ENCODE results near the gene FRMPD1. TPM values are rescaled to one million over a fixed set of nuclear protein-coding genes. Genes with fewer than 3 reads are reported as not detected.
"Not testable (repeated sequence)": the region's sequence is repeated elsewhere in the genome, so short reads cannot be mapped to it uniquely, and the experiment has no call there.

Gene FRMPD1
- total and polyA plus RNA-seq, 4 experiments from 2014 or later: not detected

- no peak overlapping the region for H3K4me3 Mint-ChIP-seq
- intact Hi-C loops (cut with micrococcal nuclease): no loop called here
Measured at GRCh38 chr9:37760416-37761161, 109.8 kb downstream of the FRMPD1 start.

DNA sequence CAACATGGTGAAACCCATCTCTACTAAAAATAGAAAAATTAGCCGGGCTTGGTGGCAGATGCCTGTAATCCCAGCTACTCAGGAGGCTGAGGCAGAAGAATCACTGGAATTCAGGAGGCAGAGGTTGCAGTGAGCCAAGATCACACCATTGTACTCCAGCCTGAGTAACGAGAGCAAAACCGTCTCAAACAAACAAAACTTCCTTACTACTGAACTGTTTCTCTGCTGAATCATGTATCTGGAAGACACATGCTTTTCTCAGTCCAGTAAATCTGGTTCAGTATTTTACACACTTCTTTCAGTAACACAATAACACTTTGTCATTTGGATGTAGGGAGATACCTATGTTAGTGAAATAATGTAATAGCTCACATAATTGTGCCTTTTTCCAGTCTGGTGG is 110.8 kb downstream of the FRMPD1 start:
- H3K27ac Mint-ChIP-seq: peak overlapping the region in 1 of 7 donors; percentile 86
- no peak for DNase-seq
- H3K4me3 Mint-ChIP-seq: no peak overlapping the region

More at GRCh38 chr9:37760416-37761161, 109.8 kb downstream of the FRMPD1 start:
- peaks cover 6 to 26% (median 15%) of the 10 kb centered on the region in 4 donors for H3K4me1 Mint-ChIP-seq
- no peaks in the 10 kb centered on the region for H3K27me3 Mint-ChIP-seq
- Histone ChIP-seq H3K9me3 (ENCODE audit: control insufficient read depth in 1 of 2, low read length in 2 of 2) (no peaks in the 10 kb centered on the region), H3K36me3 (ENCODE audit: insufficient read depth, low read length) (no peaks in the 10 kb centered on the region), H3K4me3 (ENCODE audit: low read length in 2 of 2) (no peak overlapping the region), H3K27me3 (ENCODE audit: insufficient read depth, low read length) (no peaks in the 10 kb centered on the region), H3K27ac (ENCODE audit: low read depth, low read length) (no peak overlapping the region), H3K4me1 (ENCODE audit: insufficient read depth, low read length) (no peaks in the 10 kb centered on the region)
- DNase-seq: no peak
- no peak overlapping the region for H3K27ac Mint-ChIP-seq
- no peaks in the 10 kb centered on the region for H3K9me3 Mint-ChIP-seq
- POLR2A ChIA-PET (ENCODE audit: partially characterized antibody): no interaction called here
- CTCF ChIA-PET (ENCODE audit: partially characterized antibody): interaction anchor here (0.9 kb wide), 1 partner anchor 24 kb away, joined by 3 read pairs; the partner anchor contains the start of gene EXOSC3
- H3K36me3 Mint-ChIP-seq: peaks cover 19 to 30% of the 10 kb centered on the region in 2 donors

DNA sequence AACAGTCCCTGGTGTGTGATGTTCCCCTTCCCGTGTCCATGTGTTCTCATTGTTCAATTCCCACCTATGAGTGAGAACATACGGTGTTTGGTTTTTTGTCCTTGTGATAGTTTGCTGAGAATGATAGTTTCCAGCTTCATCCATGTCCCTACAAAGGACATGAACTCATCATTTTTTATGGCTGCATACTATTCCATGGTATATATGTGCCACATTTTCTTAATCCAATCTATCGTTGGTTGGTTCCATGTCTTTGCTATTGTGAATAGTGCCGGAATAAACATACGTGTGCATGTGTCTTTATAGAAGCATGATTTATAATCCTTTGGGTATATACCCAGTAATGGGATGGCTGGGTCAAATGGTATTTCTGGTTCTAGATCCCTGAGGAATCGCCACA is 114.5 kb downstream of the FRMPD1 start:
- POLR2A ChIA-PET (ENCODE audit: partially characterized antibody); DNase-seq; H3K4me3 Mint-ChIP-seq; H3K27ac ChIP-seq (ENCODE audit: low read depth, low read length); H3K27me3 Mint-ChIP-seq; H3K4me3 ChIP-seq (ENCODE audit: low read length in 2 of 2); H3K4me1 ChIP-seq (ENCODE audit: insufficient read depth, low read length); H3K9me3 ChIP-seq (ENCODE audit: control insufficient read depth in 1 of 2, low read length in 2 of 2); H3K9me3 Mint-ChIP-seq; H3K36me3 ChIP-seq (ENCODE audit: insufficient read depth, low read length); CTCF ChIA-PET (ENCODE audit: partially characterized antibody); H3K27ac Mint-ChIP-seq; intact Hi-C loops (cut with micrococcal nuclease); H3K4me1 Mint-ChIP-seq; H3K27me3 ChIP-seq (ENCODE audit: insufficient read depth, low read length): not testable (repeated sequence)
- peaks cover 31 to 58% of the 10 kb centered on the region in 2 donors for H3K36me3 Mint-ChIP-seq

More for the DNA sequence above, 110.8 kb downstream of the FRMPD1 start:
- H3K36me3 ChIP-seq (ENCODE audit: insufficient read depth, low read length): no peaks in the 10 kb centered on the region
- no peak overlapping the region for H3K4me3 ChIP-seq (ENCODE audit: low read length in 2 of 2)
- no peaks in the 10 kb centered on the region for H3K4me1 ChIP-seq (ENCODE audit: insufficient read depth, low read length)
- CTCF ChIA-PET (ENCODE audit: partially characterized antibody): no interaction called here
- H3K4me1 Mint-ChIP-seq: peaks cover 6 to 24% (median 11%) of the 10 kb centered on the region in 4 donors
- H3K9me3 Mint-ChIP-seq: no peaks in the 10 kb centered on the region
- H3K9me3 ChIP-seq (ENCODE audit: control insufficient read depth in 1 of 2, low read length in 2 of 2): no peaks in the 10 kb centered on the region
- H3K27me3 Mint-ChIP-seq: no peaks in the 10 kb centered on the region
- H3K27me3 ChIP-seq (ENCODE audit: insufficient read depth, low read length): no peaks in the 10 kb centered on the region
- H3K36me3 Mint-ChIP-seq: peaks cover 19 to 35% of the 10 kb centered on the region in 2 donors
- intact Hi-C loops (cut with micrococcal nuclease): no loop called here
- no peak overlapping the region for H3K27ac ChIP-seq (ENCODE audit: low read depth, low read length)
- POLR2A ChIA-PET (ENCODE audit: partially characterized antibody): no interaction called here

- no peaks in the 10 kb centered on the region for H3K4me1 ChIP-seq (ENCODE audit: insufficient read depth, low read length)
- peaks cover 6% of the 10 kb centered on the region for H3K36me3 ChIP-seq (ENCODE audit: insufficient read depth, low read length)
- Mint-ChIP-seq H3K27me3 (no peaks in the 10 kb centered on the region), H3K36me3 (peaks cover 27 to 50% of the 10 kb centered on the region in 2 donors), H3K4me3 (no peak overlapping the region), H3K4me1 (peaks cover 0 to 5% (median 4%) of the 10 kb centered on the region in 4 donors), H3K27ac (peak overlapping the region in 5 of 7 donors; percentile 30 to 74 (median 59)), H3K9me3 (no peaks in the 10 kb centered on the region)
- H3K27me3 ChIP-seq (ENCODE audit: insufficient read depth, low read length): no peaks in the 10 kb centered on the region
- POLR2A ChIA-PET (ENCODE audit: partially characterized antibody): interaction anchor here (1.1 to 2.6 kb wide), 2 partner anchors 9 to 15 kb away, joined by 3 to 10 read pairs; partner anchors contain the start of gene EXOSC3
- DNase-seq: no peak
- H3K4me3 ChIP-seq (ENCODE audit: low read length in 2 of 2): no peak overlapping the region
- no peak overlapping the region for H3K27ac ChIP-seq (ENCODE audit: low read depth, low read length)
- CTCF ChIA-PET (ENCODE audit: partially characterized antibody): interaction anchor here (0.7 to 0.8 kb wide), 2 partner anchors 75 to 1852 kb away, joined by 3 to 4 read pairs; no protein-coding TSS in a partner anchor
- no peaks in the 10 kb centered on the region for H3K9me3 ChIP-seq (ENCODE audit: control insufficient read depth in 1 of 2, low read length in 2 of 2)
- intact Hi-C loops (cut with micrococcal nuclease): no loop called here
Measured at GRCh38 chr9:37769306-37769705, 118.6 kb downstream of the FRMPD1 start.

DNA sequence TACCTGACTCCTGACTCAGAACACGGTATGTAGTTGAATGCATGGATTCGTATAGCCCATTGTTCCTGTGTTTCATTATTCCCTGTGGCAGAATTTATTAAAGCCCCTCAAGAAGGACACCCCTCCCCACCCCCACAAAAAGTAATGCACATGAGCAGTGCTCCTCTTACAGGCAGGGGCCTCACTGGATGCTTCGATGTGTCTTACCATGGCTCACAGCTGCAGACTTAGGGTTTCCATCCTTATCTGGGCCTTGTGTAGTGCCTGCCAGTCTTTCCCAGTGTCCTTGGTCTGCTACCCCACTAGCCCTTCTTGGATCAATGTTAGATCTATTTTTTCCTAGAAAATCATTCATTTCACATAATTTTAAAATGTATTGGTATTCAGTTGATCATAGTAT is 119.2 kb downstream of the FRMPD1 start:
- ChIA-PET POLR2A (ENCODE audit: partially characterized antibody) (interaction anchor here (1.1 kb wide), 1 partner anchor 8 kb away, joined by 3 read pairs; no protein-coding TSS in a partner anchor), CTCF (ENCODE audit: partially characterized antibody) (interaction anchor here (0.8 to 1.5 kb wide), 2 partner anchors 15 to 74 kb away, joined by 4 read pairs; no protein-coding TSS in a partner anchor)
- no peak overlapping the region for H3K4me3 ChIP-seq (ENCODE audit: low read length in 2 of 2)
- peak overlapping the region in 3 of 7 donors; percentile 53 to 64 (median 55) for H3K27ac Mint-ChIP-seq
- H3K4me1 ChIP-seq (ENCODE audit: insufficient read depth, low read length): no peaks in the 10 kb centered on the region
- no peaks in the 10 kb centered on the region for H3K9me3 ChIP-seq (ENCODE audit: control insufficient read depth in 1 of 2, low read length in 2 of 2)
- peaks cover 0 to 7% (median 4%) of the 10 kb centered on the region in 4 donors for H3K4me1 Mint-ChIP-seq
- peaks cover 23 to 54% of the 10 kb centered on the region in 2 donors for H3K36me3 Mint-ChIP-seq
- H3K9me3 Mint-ChIP-seq: no peaks in the 10 kb centered on the region
- no peak for DNase-seq
- no peaks in the 10 kb centered on the region for H3K27me3 Mint-ChIP-seq
- H3K27ac ChIP-seq (ENCODE audit: low read depth, low read length): no peak overlapping the region
- peaks cover 6% of the 10 kb centered on the region for H3K36me3 ChIP-seq (ENCODE audit: insufficient read depth, low read length)
- intact Hi-C loops (cut with micrococcal nuclease): no loop called here
- H3K27me3 ChIP-seq (ENCODE audit: insufficient read depth, low read length): no peaks in the 10 kb centered on the region
- no peak overlapping the region for H3K4me3 Mint-ChIP-seq

GRCh38 chr9:37775216-37775919 is 124.6 kb downstream of the FRMPD1 start:
- Mint-ChIP-seq H3K36me3 (peaks cover 22 to 64% of the 10 kb centered on the region in 2 donors), H3K4me3 (no peak overlapping the region), H3K27ac (peak overlapping the region in 4 of 7 donors; percentile 9 to 84 (median 66)), H3K4me1 (peaks cover 0 to 4% (median 3%) of the 10 kb centered on the region in 4 donors), H3K9me3 (no peaks in the 10 kb centered on the region), H3K27me3 (no peaks in the 10 kb centered on the region)
- H3K4me3 ChIP-seq (ENCODE audit: low read length in 2 of 2): no peak overlapping the region
- no peaks in the 10 kb centered on the region for H3K27me3 ChIP-seq (ENCODE audit: insufficient read depth, low read length)
- H3K4me1 ChIP-seq (ENCODE audit: insufficient read depth, low read length): no peaks in the 10 kb centered on the region
- no peak overlapping the region for H3K27ac ChIP-seq (ENCODE audit: low read depth, low read length)
- no peaks in the 10 kb centered on the region for H3K9me3 ChIP-seq (ENCODE audit: control insufficient read depth in 1 of 2, low read length in 2 of 2)
- intact Hi-C loops (cut with micrococcal nuclease): no loop called here
- H3K36me3 ChIP-seq (ENCODE audit: insufficient read depth, low read length): peaks cover 24% of the 10 kb centered on the region
- CTCF ChIA-PET (ENCODE audit: partially characterized antibody): no interaction called here
- POLR2A ChIA-PET (ENCODE audit: partially characterized antibody): interaction anchor here (1.2 to 1.3 kb wide), 2 partner anchors 9 to 25 kb away, joined by 3 to 5 read pairs; partner anchors contain the start of genes DCAF10 and EXOSC3
- no peak for DNase-seq

GRCh38 chr9:37776328-37776727 is 125.6 kb downstream of the FRMPD1 start:
- Mint-ChIP-seq H3K4me1 (peaks cover 0 to 5% (median 3%) of the 10 kb centered on the region in 4 donors), H3K9me3 (no peaks in the 10 kb centered on the region), H3K27me3 (no peaks in the 10 kb centered on the region), H3K4me3 (no peak overlapping the region), H3K36me3 (peaks cover 24 to 68% of the 10 kb centered on the region in 2 donors), H3K27ac (no peak overlapping the region)
- ChIA-PET CTCF (ENCODE audit: partially characterized antibody) (interaction anchor here (0.7 kb wide), 1 partner anchor 137 kb away, joined by 5 read pairs; no protein-coding TSS in a partner anchor), POLR2A (ENCODE audit: partially characterized antibody) (no interaction called here)
- intact Hi-C loops (cut with micrococcal nuclease): no loop called here
- no peak overlapping the region for H3K27ac ChIP-seq (ENCODE audit: low read depth, low read length)
- H3K36me3 ChIP-seq (ENCODE audit: insufficient read depth, low read length): peaks cover 28% of the 10 kb centered on the region
- H3K4me1 ChIP-seq (ENCODE audit: insufficient read depth, low read length): no peaks in the 10 kb centered on the region
- H3K27me3 ChIP-seq (ENCODE audit: insufficient read depth, low read length): no peaks in the 10 kb centered on the region
- DNase-seq: no peak
- no peak overlapping the region for H3K4me3 ChIP-seq (ENCODE audit: low read length in 2 of 2)
- no peaks in the 10 kb centered on the region for H3K9me3 ChIP-seq (ENCODE audit: control insufficient read depth in 1 of 2, low read length in 2 of 2)

Data from CD4-positive, alpha-beta memory T cell (primary cell).